DMS79 (cell line): Measurements from ENCODE around the gene OR10G3.
A peak's percentile ranks its signal among the peaks of the same experiment; 100 is the strongest.

Source experiments
- DNase-seq: peaks from one replicate; lab custom pipeline; 2025; lab: John Stamatoyannopoulos, UW

OR10G3 gene

DNA sequence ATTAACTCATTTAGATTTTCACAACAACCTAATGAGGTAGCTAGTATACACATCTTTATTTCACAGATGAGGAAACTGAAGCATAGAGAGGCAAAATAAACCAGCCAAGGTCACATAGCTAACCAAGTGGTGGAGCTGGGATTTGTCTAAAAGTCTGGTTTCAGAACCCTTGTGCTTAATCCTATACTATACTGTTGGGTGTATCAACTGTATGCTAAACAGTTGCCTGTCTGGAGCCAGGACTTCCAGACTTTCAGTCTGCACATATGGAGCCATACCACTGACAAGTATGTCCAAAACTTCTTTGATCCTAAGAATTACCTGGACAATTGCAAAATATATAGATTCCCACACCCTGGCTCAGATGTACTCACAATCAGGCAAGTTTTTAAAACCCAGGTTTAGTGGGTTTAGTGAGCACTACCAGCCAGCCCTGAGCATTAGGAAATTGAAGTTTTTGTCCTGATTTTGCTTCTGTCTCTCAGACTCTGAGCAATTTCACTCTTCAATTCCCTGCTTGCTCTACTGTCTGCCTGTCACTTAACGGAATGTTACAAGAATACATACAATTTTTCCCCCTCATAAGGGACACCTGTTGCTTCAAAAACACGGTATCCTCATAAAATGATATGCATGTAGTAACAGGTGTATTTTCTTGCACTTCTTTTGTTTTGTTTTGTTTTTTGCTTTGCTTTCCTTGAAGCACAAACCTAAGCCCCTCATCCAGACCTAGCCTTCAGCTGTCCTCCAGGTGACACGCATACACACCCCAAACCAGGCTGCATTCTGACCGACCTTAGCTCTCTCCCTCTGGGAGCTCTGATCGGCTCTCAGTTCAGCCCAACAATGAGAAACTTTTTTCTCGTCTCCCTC, 44.1 kb downstream of the OR10G3 start:
- DNase-seq: no peak

DNA sequence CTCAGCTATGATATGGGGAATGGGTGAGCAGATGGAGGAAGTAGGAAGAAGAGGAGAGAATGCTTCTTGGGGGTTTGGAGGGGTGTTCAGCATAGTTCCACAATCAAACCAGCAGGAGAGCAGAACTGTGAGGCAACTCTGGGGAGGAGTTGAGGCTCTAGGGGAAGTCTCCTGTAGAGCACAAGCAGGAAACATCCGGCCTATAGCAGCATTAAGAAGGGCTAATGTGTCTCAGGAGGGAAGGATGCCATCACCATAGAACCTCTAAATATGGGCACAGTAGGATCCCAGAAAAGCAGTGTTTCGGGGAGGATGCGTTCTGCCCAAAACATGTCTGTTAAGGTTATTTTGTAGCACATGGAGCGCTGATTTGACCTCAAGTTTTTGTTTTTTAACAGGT, 45.3 kb downstream of the OR10G3 start:
- no peak for DNase-seq

DNA sequence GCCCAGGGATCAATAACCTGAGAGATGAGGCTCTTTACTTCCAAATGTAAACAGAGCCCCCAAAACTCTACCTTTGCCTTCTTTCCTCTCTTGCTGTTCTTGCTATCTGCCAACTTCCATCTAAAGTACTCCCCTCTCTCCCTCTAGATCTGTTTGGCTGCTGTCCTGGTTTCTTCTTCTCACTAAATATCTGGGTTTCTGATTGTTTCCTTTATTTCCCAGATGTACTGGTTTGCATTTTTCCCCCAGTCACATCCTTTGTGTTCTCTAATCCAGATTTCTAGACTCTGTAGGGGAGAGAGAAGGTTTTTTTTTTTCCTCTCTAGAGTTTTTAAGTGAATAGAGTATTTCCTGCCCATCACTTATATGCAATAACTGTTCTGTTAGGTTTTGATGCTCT, 46.6 kb downstream of the OR10G3 start:
- DNase-seq: no peak

DNA sequence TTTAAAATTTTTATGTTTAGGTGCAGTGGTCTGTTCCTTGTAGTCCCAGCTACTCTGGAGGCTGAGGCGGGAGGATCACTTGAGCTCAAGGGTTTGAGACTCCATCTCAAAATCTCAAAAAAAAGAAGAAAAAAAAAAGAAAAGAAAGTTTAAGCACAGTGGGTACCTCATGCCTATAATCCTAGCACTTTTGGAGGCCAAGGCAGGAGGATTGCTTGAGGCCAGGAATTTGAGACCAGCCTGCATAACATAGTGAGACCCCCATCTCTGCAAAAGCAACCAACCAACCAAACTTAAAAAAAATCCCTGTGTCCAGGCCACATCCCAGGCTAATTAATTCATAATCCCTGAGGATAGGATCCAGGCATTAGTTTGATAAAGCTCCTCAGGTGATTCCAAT, 50.4 kb downstream of the OR10G3 start:
- no peak for DNase-seq

DNA sequence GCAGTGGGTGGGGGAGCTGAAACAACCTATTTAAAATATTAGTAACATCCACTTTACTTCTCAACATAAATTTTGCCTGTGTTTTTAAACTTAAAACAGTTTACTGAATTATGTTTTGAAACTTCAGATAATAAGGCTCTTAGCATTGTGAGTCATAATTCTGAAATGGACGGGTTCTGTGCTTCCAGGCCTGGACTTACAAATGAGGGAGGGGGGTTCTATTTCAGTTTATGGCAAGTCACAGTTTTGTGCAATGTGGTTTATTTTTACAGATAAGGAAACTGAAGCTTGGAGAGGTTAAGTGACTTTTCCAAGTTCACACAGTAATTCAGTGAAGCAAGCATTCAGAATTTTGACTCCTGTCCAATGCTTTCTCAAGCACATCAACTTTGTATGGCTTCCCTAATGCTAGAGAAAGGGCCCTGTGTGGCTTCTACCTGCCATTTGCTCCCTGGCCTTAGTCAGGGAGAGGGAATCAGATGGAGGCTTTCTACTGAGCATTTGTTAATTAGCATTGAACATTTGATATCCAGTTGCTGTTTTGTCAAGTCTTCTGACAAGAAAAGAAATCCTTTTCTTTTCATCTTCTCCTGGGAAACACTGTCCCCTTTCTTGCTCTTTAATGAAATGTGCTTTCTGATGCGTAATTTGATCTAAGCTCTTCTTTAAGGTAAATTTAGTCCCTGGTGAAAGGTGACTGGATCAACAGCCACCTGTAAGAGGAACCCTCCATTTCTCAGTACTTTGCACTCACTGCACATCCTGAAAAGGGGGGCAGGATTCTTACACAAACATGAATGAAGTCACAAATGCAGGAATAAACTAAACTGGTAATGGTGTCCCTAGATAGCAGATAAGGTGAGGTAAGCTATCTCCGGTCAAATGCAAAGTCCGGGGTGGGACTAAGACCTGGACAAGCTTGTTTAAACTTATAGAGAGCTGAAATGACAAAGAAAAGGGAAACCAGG, 51.2 kb downstream of the OR10G3 start:
- DNase-seq: no peak

DNA sequence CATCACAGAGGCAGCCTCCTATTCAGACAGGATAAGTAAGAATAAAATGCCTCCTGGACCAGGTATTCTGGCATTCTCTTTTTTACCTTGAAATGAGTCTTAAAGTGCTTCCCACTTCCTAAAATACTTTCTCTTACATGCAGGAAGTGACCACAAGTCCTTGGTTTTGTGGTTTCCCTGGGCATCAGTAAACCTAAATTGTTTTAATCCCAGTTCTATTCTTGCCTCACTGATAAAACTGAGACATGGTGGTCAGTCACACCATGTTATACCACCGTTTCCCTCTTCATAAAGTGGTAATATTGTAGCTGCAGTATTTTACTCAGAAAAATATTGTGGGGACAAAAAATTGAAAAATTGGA, 52.6 kb downstream of the OR10G3 start:
- no peak for DNase-seq

DNA sequence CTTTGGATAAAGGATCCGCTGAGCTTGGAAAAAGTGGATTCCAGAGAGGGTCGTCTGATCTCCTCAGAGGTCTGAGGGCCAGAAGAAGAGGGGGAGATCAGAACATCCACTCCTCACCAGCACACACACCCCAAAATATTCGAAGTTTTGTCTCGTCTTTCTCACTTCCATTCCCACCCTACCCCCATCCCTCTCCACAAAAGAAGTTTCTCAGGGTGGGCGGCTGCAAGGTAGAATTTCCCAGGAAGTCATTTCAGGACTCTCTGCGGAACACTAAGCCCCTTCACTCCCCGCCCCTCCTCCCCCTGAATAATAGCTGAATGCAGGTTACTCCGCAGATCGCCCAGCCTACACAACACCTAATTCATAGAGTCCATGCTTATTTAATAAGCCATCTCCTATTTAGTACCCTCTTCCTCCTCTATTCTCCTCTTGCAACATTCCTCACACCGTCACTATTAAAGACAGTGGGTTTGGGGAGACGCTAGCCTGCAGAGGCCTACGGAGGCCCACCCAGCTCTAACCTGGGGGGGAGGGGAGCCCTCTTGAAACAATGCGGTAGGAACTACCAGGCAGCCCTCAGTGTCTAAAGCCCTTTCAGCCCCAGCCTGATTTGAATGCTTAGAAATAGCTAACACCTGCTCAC, 53.1 kb downstream of the OR10G3 start:
- peak; percentile 69 for DNase-seq

DNA sequence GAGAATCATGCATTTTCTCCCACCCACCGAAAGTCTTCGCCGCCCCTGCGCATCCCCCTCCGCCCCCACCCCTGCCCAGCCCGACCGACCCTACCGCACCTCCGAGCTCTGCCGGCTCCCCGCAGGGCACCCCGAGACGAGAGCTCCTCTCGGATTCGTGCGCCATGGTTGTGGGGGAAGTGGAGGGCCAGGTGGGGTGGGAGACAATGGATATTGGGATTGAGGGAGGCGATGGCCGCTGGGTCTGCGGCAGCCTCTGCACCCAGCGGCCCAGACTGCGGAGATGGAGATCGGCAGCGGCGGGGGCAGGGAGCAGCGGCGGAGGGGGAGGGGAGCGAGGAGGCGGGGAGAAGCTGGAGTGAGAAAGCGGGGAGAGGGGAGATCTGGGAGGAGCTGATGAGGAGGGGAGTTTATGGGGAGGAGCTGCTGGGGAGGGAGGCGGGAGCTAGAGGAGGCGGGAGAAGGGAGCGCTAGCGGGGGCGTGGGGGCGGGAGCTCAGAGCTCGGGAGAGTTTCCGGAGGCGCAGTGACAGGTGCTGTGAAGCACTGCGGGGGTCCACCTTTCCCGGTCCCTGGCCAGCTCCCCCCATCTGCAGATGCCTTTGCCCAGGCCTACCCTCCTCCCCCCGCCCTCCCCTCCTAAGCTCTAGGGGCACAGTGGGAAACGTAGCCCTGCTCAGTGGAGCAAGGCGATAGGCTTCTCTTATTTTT, 53.8 kb downstream of the OR10G3 start, which contains the start of gene SALL2:
Gene SALL2 (minus strand): TSS at position 385 of the 710 bp plus-strand sequence. CDS start 219 bp downstream, at position 166.
- DNase-seq: peak; percentile 96

DNA sequence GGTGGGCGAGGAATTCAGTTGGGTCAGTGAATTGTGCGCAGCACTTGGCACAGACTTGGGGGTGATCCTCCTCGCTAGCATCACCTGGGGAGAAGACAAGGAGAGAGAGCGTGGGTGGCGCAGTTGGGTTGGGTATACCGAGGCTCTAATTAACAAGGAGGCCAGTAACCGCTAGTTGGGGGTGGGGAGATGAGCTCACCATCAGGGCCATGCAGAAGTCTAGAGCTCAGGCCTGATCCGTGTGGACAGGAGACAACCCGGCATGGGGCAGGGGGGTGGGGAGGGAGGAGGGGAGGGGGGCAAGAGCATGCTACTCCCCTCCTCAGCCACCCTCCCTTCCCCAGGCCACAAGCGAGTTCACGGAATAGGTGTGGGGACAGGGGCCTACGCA, 54.3 kb downstream of the OR10G3 start:
- no peak for DNase-seq

DNA sequence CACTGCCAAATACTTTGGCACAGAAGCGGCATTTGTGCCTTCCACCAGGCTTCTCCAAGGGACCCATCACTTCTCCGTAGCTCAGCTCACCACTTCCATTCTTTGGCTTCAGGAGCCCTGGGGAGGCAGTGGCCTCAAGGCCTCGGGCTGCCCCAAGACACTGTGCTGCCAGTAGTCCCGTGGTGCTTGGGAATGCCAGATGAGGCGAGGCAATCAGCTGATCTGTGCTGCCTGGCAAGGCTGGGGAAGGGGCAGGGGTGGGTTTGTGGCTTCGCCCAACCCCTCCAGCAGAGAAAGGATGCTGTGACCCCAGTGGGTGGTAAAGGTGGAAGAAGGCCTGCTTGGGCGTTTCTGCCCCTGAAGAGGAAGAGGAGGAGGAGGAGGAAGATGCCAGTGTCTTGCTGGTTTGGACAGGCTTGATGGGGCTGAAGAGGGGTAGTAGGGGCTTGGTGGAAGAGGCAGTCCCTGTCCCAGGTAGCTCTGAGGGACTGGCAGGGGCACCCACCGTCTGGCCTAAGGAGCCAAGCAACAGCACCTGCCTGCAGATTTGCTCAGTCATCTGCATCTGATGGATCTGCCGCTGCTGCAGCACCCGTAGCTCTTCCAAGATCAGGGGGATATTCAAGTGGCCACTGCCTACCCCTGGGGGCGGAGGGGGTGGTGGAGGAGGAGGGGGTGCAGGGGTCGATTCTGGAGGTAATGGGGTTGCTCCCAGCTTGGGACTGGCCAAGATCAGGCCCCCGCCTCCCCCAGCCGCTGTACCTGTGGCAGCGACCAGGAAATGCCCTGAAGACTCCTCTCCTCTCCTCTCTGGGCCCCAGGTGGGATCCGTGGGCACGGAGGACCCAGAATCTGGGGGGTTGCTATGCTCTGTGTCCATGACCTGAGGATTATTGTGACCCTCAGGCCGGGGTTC, 55.0 kb downstream of the OR10G3 start:
- DNase-seq: no peak

DNA sequence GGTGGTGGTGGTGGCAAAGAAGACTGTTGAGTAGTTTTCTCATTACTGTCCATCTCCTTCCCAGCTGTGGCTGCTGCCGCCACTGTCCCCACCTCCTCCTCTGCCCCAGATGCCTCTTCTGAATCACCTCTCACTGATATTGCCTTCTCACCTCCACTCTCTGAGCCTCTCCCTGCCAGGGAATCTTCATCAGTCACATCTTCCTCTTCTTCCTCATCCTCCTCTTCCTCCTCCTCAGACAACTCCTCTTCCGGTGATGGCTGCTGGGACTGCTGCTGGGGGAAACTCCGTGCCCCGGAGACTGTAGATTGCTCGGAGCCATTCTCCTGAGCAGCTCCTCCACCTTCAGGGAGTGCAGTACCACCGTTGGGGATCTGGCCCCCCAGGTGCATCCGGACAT, 56.7 kb downstream of the OR10G3 start:
- no peak for DNase-seq

DNA sequence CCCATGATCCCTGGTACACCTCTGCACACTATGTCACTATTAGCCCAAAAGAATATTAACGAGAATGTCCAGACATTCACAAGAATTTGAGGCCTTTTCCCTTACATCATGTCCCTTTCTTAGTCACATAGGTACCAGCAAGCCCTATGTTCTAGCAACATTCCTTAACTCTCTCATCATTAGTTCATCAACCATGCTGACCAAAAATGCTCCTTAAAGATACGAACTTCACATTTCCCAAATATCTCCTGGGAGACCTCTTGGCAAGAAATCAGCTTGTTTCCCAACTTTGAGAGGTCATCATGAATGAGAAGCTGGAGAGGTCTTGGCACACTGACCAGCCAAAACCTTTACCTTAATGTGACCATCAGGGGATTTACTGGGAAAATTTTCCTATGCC, 58.4 kb downstream of the OR10G3 start:
- DNase-seq: no peak

DNA sequence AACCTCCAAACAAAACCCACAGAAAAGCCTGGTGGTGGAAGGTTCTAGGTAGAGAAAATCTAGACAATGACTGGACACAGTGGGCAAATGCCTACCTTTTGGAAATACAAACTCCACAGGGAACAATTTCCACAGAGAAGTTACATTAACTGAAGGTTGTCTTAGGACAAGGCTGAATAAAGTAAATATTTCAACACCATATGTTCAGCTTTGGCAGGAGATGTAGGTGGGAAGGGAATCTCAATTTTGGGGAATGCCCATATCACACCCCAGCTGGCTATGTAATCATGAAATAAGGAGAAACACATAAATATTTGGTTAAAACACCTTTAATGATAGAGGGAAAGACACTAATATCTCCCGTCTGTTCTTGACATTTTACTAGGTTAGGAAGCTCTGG, 59.1 kb downstream of the OR10G3 start:
- no peak for DNase-seq

DNA sequence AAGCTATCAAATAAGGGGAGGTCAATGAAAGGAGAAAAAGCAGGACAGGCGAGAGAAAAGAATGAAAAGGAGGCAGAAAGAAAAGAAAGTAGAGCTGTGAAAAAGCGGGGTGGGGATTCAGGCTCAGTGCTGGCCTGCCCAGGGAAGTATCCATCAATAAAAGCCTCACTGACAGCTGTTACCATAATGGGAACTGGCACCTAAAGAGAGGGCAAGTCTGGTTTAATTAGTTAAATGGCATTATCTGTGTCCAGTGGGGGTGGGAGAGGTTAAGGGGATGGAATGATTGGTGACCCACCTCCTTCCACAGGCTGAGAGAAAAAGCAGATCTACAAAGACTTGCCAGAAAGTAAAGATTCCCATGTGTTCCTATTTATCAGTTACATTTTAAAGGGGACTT, 61.2 kb downstream of the OR10G3 start:
- no peak for DNase-seq
